Measurements from ENCODE around the gene VPS8. TPM values are rescaled to one million over a fixed set of nuclear protein-coding genes. Genes with fewer than 3 reads are reported as not detected.
A peak's percentile ranks its signal among the peaks of the same experiment; 100 is the strongest.

The VPS8 gene
- total RNA-seq, 3 donors from 2014 or later: 52.2 to 86.3 (median 61.9) TPM

DNA sequence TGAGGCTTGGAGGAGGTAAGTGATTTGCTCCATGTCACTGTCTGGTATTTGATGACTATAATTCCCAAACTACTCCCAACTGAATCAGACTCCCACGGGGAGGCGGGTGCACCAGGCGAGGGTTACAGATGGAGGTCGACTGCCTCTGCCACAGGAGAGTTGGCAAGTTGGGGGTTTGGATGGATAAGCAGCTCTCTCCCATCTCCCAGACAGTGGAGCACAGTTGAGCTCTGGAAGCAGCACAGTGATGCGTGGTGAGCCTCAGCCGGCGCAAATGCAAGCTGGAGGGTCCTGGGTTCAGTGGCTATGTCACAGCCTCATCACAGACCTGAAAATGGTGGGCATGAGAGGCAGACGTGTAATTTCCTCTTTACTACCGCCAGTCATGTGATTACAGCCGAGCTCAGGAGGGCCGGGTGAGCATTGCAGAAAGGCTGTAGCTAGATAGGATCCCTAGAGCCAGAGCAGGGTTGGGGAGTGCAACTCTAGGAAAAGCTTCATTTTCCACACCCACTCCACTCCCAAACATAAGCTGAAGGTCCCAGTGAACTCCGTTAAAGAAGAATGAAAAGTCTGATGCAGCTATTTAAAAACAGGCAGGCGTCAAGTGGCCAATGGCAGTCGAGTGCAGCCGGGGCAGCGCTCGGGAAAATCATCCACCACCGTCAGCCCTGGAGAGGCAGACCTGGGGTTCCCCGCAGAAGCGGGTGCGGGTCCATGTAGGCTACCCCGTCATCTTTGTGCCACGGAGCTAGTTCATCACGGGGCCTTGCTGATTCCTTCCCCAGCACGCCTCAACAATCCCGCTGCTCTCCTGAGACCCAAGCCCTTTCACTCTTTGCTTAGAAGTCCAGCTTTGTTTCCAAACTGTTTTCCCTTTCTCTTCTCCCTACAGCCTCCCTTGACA, 33.3 kb upstream of the VPS8 start:
- TF ChIP-seq, protein P1, sequence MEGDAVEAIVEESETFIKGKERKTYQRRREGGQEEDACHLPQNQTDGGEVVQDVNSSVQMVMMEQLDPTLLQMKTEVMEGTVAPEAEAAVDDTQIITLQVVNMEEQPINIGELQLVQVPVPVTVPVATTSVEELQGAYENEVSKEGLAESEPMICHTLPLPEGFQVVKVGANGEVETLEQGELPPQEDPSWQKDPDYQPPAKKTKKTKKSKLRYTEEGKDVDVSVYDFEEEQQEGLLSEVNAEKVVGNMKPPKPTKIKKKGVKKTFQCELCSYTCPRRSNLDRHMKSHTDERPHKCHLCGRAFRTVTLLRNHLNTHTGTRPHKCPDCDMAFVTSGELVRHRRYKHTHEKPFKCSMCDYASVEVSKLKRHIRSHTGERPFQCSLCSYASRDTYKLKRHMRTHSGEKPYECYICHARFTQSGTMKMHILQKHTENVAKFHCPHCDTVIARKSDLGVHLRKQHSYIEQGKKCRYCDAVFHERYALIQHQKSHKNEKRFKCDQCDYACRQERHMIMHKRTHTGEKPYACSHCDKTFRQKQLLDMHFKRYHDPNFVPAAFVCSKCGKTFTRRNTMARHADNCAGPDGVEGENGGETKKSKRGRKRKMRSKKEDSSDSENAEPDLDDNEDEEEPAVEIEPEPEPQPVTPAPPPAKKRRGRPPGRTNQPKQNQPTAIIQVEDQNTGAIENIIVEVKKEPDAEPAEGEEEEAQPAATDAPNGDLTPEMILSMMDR (IDR thresholded peaks at IDR 0.05): no peak
- TF ChIP-seq POLR2A (IDR thresholded peaks at IDR 0.05): no peak
- TF ChIP-seq POLR2AphosphoS5 (IDR thresholded peaks at IDR 0.05): no peak
- Histone ChIP-seq H3K36me3 (no peaks in the 10 kb centered on the region), H3K27ac (no peak overlapping the region), H3K4me3 (peak overlapping the region in 1 of 3 donors; percentile 11), H3K9me3 (no peaks in the 10 kb centered on the region), H3K4me1 (no peaks in the 10 kb centered on the region), H3K27me3 (no peaks in the 10 kb centered on the region)
- intact Hi-C loops (cut with DNase I; ENCODE audit: low total_unique reads): no loop called here
- DNase-seq (ENCODE audit: low spot score in 2 of 2): peak in 1 of 2 donors; percentile 28

DNA sequence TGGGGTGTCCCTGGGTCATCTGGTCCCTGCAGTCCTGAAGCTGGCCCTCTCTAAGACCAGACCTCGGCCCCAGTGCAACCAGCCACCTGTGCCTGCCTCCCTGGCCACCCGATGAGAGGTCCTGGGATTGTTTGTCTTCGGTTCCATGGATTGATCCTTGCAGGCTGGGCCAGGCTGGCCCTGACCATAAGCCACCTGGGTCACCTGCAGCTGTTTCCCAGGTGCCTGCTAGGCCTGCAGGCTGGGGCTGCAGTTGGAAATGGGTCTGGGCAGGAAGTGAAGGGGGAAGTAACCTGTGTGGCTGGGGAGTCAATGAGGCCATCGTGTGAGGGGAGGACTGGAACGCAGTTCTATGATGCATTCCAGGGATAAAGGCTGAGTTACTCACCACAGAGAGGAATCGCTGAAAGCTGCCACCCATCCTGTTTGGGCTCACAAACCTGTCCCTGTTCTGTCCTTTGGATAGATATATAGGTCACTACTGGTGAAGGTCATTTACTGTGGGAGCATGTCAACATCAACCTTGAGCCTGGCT, 30.9 kb upstream of the VPS8 start:
- intact Hi-C loops (cut with DNase I; ENCODE audit: low total_unique reads): no loop called here
- Histone ChIP-seq H3K36me3 (no peaks in the 10 kb centered on the region), H3K4me1 (no peaks in the 10 kb centered on the region), H3K27ac (no peak overlapping the region), H3K9me3 (no peaks in the 10 kb centered on the region), H3K4me3 (no peak overlapping the region), H3K27me3 (no peaks in the 10 kb centered on the region)
- TF ChIP-seq POLR2AphosphoS5 (IDR thresholded peaks at IDR 0.05) (no peak), POLR2A (IDR thresholded peaks at IDR 0.05) (no peak)
- TF ChIP-seq, protein P1 (IDR thresholded peaks at IDR 0.05): no peak
- no peak for DNase-seq (ENCODE audit: low spot score in 2 of 2)

DNA sequence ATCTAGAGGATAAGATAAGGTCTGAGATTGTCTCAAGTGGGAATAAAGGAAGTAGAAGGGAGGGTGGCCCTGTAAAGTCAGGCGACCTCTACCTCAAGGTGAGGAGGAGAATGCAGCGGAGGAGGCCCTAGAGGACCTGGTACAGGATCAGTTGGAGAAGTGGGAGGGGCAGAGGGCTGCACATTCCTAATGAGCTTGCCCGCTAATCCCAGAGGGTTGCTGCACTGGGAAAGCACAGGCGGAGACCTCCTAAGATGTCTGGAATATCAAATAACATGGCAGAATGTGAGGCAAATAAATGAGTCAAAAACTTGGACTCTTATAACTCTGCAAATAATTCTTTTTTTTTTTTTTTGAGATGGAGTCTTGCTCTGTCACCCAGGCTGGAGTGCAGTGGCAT, 30.2 kb upstream of the VPS8 start:
- Histone ChIP-seq H3K4me1 (no peaks in the 10 kb centered on the region), H3K9me3 (no peaks in the 10 kb centered on the region), H3K36me3 (no peaks in the 10 kb centered on the region), H3K27me3 (no peaks in the 10 kb centered on the region), H3K4me3 (no peak overlapping the region), H3K27ac (no peak overlapping the region)
- no peak for DNase-seq (ENCODE audit: low spot score in 2 of 2)
- no peak for TF ChIP-seq POLR2AphosphoS5 (IDR thresholded peaks at IDR 0.05)
- no peak for TF ChIP-seq POLR2A (IDR thresholded peaks at IDR 0.05)
- TF ChIP-seq, protein P1 (IDR thresholded peaks at IDR 0.05): no peak
- intact Hi-C loops (cut with DNase I; ENCODE audit: low total_unique reads): no loop called here

DNA sequence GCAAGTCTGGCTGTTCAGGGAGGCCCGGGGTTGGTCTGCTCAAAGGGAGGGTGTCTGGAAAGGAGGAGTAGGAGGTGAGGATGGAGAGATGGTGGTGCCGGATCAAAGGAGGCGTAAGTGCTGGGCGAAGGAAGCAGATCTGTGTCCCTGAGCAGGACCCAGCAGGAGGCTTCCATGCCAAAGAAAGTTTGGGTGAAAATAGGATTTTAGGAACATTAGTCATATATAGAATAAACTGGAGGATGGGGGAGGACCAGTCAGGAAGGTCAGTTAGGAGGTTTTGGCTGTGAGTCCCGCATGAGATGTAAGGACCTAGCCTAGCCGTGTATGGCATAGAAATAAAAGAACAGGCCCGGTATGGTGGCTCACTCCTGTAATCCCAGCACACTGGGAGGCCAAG, 28.6 kb upstream of the VPS8 start:
- DNase-seq (ENCODE audit: low spot score in 2 of 2): no peak
- intact Hi-C loops (cut with DNase I; ENCODE audit: low total_unique reads): no loop called here
- Histone ChIP-seq H3K4me3 (no peak overlapping the region), H3K36me3 (no peaks in the 10 kb centered on the region), H3K4me1 (no peaks in the 10 kb centered on the region), H3K9me3 (no peaks in the 10 kb centered on the region), H3K27ac (no peak overlapping the region), H3K27me3 (no peaks in the 10 kb centered on the region)
- TF ChIP-seq, protein P1 (IDR thresholded peaks at IDR 0.05): no peak
- no peak for TF ChIP-seq POLR2A (IDR thresholded peaks at IDR 0.05)
- no peak for TF ChIP-seq POLR2AphosphoS5 (IDR thresholded peaks at IDR 0.05)

All from breast epithelium (tissue), 4 donors.